Effector CD4-positive, alpha-beta T cell (primary cell): ENCODE results near the gene PCDHAC2. TPM values are rescaled to one million over a fixed set of nuclear protein-coding genes. Genes with fewer than 3 reads are reported as not detected.

Experiments used
- DNase-seq: peaks from one replicate; pipeline ENCODE4 v3.0.0-alpha.2; 2020
- total RNA-seq: gene quantifications from one replicate; lab custom pipeline; 2026; lab: John Stamatoyannopoulos, UW

PCDHAC2 gene, protein sequence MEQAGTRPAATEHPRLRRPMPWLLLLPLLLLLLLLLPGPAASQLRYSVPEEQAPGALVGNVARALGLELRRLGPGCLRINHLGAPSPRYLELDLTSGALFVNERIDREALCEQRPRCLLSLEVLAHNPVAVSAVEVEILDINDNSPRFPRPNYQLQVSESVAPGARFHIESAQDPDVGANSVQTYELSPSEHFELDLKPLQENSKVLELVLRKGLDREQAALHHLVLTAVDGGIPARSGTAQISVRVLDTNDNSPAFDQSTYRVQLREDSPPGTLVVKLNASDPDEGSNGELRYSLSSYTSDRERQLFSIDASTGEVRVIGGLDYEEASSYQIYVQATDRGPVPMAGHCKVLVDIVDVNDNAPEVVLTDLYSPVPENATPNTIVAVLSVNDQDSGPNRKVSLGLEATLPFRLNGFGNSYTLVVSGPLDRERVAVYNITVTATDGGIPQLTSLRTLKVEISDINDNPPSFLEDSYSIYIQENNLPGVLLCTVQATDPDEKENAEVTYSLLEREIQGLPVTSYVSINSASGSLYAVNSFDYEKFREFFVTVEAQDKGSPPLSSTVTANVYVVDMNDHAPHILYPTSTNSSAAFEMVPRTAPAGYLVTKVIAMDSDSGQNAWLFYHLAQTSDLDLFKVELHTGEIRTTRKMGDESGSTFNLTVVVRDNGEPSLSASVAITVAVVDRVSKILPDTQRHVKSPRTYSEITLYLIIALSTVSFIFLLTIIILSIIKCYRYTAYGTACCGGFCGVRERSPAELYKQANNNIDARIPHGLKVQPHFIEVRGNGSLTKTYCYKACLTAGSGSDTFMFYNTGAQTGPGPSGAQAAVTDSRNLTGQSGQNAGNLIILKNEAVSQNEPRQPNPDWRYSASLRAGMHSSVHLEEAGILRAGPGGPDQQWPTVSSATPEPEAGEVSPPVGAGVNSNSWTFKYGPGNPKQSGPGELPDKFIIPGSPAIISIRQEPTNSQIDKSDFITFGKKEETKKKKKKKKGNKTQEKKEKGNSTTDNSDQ
- not detected for total RNA-seq

DNA sequence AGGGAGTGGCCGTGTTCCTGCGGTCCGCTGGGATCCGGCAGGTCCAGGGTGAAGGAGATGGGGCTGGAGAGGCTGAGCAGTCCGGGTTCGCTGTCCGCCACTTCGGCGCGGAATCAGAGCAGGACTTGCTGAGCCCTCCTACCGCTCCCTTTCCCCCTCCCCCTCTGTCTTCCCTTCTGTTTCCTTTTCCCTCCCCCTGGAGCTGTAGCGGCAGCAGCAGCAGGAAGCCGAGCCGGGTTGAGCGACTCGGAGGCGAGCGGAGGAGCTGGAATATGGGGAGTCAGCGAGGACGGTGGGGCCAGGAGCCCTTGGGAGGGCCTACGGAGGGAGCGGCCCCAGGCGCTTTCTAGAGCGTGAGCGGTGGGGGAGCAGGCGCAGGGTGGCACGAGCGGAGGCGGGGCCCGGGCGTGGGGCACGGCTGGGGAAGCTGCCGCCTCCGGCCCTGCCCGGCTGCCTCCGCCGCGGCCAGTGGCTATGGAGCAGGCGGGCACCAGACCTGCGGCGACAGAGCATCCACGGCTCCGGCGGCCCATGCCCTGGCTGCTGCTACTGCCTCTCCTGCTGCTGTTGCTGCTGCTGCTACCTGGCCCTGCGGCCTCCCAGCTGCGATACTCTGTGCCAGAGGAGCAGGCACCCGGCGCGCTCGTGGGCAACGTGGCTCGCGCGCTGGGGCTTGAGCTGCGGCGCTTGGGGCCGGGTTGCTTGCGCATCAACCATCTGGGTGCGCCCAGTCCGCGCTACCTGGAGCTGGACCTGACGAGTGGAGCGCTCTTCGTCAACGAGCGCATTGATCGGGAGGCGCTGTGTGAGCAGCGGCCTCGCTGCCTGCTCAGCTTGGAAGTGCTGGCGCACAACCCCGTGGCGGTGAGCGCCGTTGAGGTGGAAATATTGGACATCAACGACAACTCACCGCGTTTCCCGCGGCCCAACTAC, at the start of gene PCDHAC2:
TSS of gene PCDHAC2 (plus strand) at position 184 of the 933 bp plus-strand sequence. CDS start at position 475, 291 bp downstream.
- DNase-seq = no peak

DNA sequence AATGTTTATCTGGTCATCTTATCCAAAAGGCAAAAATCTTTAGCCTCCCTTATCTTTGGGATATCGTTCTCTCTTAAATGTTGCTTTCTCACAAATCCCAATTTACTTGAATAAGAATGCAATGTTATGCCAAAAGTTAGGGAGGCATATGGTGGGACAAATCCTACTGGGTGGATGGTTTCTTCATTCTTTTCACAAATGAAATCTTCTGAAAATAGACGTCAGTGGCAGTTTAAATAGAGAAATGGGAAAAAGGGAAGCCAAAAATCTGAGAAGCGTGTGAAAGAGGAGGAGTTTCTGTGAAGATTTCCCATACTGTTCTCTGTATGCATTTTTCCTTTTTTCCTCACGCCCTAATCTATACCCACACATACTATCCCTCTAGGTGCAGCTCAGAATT, 42.7 kb upstream of the PCDHAC2 start:
- DNase-seq = no peak

DNA sequence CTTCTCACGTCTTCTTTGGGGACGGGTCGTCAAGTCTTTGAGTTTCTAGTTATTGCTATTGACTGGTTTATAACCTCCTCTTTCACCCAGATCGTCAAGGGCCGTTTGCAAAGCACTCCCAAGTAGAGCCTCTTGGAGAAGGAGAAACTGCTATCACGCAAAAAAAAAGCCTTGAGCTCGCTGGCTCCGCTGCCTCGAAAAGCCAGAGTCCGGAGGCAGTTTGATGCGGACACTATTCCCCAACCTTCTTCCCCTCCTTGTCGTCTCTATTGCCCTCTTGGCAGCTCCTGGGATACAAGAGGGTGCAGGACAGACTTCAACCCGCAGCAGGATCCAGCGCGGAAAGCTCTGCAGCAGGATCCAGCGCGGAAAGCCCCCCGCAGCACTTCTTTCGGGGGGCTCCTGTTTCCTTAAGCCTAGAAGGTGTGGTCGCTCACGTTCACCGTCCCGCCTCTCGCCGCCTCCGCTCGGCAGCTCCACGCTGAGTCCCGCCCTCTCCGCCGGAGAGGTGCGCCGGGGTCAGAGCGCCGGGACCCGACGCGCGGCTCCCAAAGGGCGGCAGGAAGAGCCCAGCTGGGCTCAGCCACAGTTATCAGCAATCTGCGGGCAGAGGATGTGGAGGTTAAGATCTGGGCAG, 40.4 kb upstream of the PCDHAC2 start, which contains the start of gene PCDHAC1:
TSS of gene PCDHAC1 (plus strand) at position 494 of the 637 bp plus-strand sequence. CDS start 594 bp downstream, outside the sequence.
- no peak for DNase-seq

DNA sequence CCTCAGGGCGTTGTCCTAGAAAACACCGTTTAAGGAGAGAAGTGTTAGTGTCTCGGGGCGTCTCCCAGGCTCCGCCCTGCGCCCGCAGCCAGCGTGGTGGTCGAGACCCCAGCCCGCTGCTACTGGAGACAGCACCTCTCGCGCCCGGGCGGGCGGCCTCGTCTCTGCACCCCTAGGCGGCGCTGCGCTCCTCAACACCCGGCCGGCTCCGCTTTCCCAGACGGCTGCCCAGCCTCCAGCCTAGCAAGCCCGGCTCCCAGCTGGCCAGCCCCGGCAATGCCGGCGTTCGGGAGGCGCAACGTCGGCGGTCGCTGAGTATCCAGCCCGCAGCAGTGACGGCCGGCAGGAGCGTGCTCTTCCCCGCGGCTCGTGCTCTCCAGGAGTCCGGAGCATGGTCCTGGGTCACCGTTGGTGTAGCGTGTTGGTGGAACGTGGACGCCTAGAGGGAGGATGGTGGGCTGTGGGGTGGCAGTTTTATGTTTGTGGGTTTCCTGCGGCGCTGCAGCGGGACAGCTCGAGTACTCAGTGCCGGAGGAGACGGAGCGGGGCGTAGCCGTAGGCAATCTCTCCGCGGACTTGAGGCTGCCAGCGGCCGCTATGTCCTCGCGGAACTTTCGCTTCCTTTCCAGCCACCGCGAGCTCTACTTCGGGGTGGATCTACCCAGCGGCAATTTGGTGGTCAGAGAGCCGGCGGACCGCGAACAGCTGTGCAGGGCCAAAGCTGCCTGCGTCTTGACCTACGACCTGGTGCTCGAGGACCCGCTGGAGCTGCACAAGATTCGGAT, 39.6 kb upstream of the PCDHAC2 start:
- DNase-seq = no peak

DNA sequence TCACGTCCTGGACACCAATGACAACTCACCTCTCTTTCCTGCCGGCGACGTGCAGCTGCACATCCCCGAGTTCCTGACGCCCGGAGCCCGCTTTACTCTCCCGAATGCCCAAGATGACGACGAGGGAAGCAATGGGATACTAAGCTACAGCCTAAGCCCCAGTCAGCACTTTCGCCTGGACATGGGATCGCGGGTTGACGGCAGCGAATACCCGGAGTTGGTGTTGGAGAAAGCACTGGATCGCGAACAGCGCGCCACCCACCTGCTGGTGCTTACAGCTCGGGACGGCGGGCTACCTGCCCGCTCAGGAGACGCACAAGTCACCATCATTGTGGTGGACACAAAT, 39.1 kb upstream of the PCDHAC2 start:
- no peak for DNase-seq

DNA sequence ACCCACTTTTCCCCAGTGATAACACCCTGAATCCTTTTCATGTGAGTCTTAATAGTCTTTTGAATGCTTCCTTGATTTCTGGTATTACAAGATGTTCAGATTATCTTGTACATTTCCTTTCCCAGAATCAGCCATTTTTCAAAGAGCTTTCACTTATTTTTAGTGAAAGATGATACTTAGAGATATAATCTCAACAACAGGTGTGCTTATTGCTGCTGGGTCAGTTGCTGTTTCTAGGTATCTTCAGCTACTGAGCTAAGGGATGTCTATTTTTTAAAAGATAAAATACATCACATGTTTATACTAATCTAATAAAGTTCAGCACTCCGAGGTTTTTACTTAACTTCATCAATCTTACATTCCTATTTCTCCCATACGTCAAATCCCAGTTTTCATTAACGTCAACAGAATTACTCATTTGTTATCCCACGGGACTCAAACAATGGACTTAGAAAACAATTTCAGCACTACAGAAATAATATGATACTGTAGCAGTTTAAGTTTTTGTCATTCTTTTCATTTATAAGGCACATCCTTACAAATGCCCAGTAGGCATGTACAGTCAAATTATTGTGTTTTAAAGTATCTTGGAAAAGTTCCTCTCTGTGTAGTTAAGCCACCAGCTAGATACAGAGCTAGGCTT, 31.2 kb upstream of the PCDHAC2 start:
- DNase-seq = no peak

DNA sequence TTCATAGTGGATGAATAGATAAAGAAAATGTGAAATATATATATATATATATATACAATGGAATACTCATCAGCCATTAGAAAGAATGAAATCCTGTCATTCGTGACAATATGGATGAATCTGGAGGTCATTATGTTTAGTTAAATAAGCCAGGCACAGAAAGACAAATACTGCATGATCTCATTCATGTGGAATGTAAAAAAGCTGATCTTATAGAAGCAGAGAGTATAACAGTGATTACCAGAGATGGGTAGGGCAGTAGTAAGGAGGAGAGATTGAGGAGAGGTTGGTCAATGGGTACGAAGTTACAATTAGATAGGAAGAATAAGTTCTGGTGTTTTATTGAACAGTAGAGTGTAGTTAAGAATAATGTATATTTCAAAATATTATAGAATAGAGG, 19.7 kb upstream of the PCDHAC2 start:
- no peak for DNase-seq

DNA sequence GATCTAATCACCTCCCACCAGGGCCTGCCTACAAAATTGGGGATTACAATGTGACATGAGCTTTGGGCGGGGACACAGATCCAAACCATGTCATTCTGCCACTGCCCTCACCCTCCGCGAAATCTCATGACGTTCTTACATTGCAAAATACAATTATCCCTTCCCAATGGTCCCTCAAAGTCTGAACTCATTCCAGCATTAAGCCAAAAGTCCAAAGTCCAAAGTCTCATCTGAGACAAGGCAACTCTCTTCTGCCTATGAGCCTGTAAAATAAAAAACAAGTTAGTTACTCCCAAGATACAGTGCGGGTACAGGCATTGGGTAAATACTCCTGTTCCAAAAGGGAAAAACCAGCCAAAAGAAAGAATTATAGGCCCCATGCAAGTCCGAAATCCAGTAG, 14.6 kb upstream of the PCDHAC2 start:
- no peak for DNase-seq

DNA sequence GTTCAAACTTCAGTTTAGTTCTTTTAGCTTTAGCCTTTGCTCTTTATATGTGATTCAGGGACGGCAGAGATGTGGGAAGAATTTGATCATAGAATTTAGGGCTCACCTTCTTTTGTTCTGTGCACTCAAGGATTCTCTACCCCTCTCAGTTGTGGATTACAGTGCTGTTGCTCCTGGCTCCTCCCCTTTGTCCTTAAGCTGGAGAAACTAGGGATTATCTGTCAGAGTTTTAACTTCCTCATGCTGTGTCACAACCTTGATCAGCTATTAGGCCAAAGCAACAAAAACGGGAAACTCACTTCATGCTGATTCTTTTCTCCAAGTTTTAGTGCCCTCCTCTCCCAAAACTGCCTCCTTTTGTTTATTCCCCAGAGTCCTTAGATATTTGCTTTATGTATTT, 13.0 kb upstream of the PCDHAC2 start:
- no peak for DNase-seq

DNA sequence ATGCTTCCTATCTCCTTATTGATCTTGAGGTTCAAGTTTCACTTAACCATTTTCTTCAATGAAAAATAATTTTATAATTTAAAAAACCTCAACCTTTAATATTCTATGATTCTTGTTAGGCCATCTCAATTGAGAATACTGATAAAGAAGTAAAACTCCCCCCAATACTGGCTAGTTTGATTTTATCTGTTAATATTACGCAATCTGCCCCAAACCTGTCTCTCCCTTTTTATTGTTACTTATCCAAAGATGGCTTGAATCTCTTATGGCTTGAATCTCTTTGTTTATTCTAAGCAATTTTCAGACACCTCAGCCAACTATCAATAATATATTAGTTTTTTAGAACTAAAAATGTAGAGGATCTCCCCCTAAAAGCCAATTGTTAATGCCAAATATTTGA, 4.1 kb upstream of the PCDHAC2 start:
- DNase-seq = no peak

DNA sequence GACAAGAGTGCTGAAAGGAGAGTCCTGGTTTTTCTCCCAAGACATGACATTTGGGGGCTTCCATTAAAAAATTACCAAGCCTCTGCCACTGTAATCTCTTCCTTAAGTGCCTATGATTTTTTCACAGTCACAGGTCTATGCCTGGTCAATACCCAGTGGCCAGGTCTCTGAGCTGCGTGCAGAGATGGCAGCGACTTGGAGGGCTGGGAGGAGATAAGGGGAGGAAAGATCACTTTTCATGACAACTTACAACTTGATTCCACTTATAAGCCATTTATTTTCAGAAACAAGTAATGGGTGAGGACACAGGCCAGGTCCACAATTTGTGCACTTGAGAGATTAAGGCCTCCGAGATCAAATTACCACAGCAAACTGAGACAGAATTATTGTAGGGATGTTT, 1.9 kb upstream of the PCDHAC2 start:
- DNase-seq = no peak

DNA sequence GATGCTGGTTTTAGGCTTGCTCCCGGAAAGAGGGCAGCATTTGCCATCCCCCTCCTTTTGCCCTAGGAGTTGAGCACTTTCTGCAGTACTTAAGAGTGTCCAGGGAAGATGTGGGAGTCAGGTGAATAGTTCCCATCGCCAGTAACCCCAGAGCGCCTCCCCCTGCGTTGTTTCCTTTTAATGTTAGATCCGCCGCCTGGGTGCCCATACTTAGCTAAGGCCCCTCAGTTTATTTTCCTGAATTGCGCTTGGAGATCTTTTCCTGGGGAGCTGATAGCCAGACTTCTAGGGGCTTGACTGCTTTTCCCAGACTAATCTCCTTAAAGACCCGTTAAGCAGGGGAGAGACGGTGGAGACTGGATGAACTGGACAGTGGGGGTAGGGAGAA, 377 bp upstream of the PCDHAC2 start:
- no peak for DNase-seq

DNA sequence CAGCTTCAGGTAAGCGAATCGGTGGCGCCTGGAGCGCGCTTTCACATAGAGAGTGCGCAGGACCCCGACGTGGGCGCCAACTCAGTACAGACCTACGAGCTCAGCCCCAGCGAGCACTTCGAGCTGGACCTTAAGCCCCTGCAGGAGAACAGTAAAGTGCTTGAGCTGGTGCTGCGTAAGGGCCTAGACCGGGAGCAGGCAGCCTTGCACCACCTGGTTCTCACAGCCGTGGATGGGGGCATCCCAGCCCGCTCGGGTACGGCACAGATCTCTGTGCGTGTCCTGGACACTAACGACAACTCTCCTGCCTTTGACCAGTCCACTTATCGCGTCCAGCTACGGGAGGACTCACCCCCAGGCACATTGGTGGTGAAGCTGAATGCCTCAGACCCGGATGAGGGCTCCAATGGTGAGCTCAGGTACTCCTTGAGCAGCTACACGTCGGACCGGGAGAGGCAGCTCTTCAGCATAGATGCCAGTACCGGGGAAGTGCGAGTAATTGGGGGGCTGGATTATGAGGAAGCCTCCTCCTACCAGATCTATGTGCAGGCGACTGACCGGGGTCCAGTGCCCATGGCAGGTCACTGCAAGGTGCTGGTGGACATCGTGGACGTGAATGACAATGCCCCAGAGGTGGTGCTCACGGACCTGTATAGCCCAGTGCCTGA, 1.1 kb downstream of the PCDHAC2 start:
- no peak for DNase-seq

DNA sequence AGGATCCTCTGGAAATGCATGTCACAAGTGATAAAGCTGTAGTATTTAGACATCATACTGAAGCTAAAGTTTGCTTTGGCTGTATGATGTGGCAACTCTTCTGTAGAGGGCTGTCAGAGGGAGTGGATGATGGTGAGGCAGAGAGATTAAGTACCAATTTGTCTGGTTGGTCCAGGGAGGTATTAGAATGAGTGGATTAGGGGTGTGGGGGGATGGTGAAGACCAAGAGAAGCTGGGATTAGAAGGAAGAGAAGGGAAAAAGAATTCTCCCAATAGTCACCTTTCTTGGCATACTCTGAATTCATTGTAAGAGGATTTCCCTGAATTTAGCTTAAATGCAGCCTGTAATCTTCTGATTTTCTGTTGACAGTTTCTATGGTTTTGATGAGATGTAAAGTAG, 3.6 kb downstream of the PCDHAC2 start:
- no peak for DNase-seq

DNA sequence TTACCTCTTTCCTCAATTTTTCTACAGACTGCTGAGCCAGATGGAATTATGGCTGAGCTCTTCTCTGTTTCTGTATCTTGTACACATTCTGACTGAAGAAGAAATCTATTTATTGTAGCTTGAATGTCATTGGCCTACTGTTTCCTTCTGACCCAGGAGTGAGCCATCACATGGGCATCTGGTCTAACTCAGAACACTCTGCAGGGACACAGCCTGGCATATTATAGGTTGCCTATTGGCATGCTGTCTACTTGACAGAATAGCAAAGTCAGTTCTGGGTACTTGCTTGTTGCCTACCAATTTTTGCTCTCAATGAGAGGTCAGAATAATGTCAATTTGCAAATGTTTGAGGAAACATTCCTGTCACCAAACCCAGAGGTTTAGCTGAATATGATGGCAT, 7.3 kb downstream of the PCDHAC2 start:
- DNase-seq = no peak

DNA sequence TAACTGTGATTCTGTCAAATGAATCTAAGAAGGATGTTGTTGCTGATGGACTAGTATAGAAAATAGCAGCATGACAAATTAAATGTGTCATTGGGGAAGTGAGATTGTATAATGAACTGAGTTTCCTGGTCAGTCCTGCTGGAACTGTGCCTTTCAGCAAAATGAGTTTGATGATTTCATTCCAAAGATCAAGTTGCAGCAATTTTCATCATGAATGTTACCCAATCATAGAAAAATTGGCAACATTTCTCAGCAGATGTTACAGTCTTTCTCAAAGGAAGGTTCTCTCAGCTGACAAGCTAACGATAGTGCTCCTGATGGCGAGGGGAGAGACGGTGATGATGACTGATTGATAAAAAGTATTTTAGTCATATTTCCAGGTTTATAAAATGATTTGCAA, 10.7 kb downstream of the PCDHAC2 start:
- no peak for DNase-seq

DNA sequence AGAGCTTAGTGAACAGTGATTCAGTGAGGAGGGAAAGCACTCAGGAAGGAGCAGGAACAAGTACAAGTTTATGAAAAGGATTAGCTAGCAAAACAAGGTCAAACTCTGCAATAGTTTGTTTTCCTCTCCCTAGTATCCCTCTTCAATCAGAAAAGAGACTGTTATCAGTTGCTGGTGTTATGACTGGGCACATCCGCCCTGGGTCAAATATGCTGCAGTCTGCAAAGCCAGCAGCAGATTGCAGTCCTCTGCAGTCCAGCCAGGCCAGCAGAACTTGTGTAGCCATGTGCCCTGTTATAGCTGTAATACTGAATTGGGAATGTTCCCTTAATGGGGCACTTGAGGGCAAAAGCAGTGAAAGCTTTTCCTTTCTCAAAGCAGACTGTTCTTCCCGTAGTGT, 12.0 kb downstream of the PCDHAC2 start:
- no peak for DNase-seq

DNA sequence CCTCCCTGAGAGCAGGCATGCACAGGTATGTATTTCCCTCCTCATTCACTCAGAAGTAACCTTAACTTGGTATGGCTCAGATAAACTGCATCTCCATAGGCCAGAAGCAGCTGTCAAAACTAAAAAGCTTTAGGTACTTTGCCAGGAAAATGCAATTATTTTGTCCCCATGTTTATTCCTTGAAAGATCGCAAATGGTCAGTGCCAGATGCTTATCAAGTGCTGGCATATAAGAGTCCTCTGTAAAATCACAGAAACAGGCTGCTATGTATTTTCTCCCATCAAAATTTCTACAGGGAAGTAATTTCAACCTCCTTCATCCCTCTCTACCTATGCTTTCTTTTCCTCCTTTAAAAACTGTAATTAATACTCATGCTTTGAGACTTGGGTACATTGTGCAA, 12.7 kb downstream of the PCDHAC2 start:
- DNase-seq = no peak

DNA sequence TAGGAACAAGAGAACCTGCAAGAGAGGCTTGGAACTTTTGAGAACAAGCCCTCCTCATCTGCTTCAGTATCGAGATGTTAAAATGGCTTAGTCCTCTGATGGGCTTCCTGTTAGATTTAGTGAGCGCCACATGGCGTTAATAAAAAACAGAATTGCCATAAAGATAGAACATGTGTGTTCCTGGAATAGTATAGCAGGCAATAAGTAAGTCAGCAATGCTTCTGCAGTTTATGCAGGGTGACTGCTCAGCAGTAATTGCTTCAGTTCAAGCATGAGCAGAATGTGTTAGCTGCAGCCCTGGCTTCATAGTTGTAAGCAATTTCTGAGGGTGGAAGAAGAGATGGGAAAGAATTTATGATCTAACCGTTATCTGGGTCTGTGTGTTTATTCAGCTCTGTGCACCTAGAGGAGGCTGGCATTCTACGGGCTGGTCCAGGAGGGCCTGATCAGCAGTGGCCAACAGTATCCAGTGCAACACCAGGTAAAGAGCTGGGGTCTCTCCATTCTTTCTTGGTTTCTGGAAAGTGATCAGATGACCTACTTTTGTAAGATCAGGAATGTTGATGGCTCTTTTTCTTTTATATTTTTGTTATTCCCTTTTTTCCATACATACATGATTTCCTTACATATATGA, 15.9 kb downstream of the PCDHAC2 start:
- no peak for DNase-seq

DNA sequence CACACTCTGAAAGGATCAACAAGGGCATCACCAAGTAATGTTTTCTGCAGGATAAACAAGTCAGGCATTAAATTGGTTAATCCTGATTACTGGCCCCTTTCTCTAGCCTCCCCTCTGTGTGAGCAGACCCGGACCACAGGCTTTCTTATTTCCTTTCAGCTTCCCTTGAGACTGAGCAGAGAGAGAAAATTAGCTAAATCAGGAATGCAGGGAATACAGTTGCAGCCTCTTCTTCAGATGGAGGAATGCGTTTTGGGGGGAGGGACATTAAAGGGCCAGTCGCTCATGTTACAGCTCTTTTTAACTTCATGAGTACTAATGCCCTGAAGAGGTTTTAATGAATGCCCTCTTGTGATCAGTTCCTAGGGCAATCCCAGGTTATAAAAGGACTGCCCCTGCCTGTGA, 19.8 kb downstream of the PCDHAC2 start:
- DNase-seq = no peak
